Measurements from ENCODE around the gene TOB1. TPM values are rescaled to one million over a fixed set of nuclear protein-coding genes. Genes with fewer than 3 reads are reported as not detected.

TOB1 gene
- polyA plus RNA-seq, 1 experiment = 20.3 TPM

Other genes with a start within 250 kb of the TOB1 start
- gene ABCC3, start 231.5 kb downstream of the TOB1 start, polyA plus RNA-seq (2011; rRNA removed) = 21.5 and 21.7 TPM in 2 replicates
- 32.8 and 39.8 TPM in 2 replicates for gene ANKRD40, start 158.4 kb downstream of the TOB1 start, polyA plus RNA-seq (2011; rRNA removed)
- gene LUC7L3, start 146.8 kb downstream of the TOB1 start, polyA plus RNA-seq (2011; rRNA removed) = 70.6 and 120 TPM in 2 replicates
- not detected in 2 replicates for gene ANKRD40CL, start 98.8 kb downstream of the TOB1 start, polyA plus RNA-seq (2011; rRNA removed)
- 0.07 and 0.10 TPM in 2 replicates for gene WFIKKN2, start 30.8 kb downstream of the TOB1 start, polyA plus RNA-seq (2011; rRNA removed)